ELF-1 (cell line): Measurements from ENCODE around the gene ATRX.
A peak's percentile ranks its signal among the peaks of the same experiment; 100 is the strongest.
"Not testable (repeated sequence)": the region's sequence is repeated elsewhere in the genome, so short reads cannot be mapped to it uniquely, and the experiment has no call there.

Experiments used
- DNase-seq: peaks from one replicate; pipeline ENCODE4 v3.0.0-alpha.2; 2016; ENCODE audit warnings: low read depth, low spot score

The ATRX gene, protein sequence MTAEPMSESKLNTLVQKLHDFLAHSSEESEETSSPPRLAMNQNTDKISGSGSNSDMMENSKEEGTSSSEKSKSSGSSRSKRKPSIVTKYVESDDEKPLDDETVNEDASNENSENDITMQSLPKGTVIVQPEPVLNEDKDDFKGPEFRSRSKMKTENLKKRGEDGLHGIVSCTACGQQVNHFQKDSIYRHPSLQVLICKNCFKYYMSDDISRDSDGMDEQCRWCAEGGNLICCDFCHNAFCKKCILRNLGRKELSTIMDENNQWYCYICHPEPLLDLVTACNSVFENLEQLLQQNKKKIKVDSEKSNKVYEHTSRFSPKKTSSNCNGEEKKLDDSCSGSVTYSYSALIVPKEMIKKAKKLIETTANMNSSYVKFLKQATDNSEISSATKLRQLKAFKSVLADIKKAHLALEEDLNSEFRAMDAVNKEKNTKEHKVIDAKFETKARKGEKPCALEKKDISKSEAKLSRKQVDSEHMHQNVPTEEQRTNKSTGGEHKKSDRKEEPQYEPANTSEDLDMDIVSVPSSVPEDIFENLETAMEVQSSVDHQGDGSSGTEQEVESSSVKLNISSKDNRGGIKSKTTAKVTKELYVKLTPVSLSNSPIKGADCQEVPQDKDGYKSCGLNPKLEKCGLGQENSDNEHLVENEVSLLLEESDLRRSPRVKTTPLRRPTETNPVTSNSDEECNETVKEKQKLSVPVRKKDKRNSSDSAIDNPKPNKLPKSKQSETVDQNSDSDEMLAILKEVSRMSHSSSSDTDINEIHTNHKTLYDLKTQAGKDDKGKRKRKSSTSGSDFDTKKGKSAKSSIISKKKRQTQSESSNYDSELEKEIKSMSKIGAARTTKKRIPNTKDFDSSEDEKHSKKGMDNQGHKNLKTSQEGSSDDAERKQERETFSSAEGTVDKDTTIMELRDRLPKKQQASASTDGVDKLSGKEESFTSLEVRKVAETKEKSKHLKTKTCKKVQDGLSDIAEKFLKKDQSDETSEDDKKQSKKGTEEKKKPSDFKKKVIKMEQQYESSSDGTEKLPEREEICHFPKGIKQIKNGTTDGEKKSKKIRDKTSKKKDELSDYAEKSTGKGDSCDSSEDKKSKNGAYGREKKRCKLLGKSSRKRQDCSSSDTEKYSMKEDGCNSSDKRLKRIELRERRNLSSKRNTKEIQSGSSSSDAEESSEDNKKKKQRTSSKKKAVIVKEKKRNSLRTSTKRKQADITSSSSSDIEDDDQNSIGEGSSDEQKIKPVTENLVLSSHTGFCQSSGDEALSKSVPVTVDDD (N-terminal part only)

DNA sequence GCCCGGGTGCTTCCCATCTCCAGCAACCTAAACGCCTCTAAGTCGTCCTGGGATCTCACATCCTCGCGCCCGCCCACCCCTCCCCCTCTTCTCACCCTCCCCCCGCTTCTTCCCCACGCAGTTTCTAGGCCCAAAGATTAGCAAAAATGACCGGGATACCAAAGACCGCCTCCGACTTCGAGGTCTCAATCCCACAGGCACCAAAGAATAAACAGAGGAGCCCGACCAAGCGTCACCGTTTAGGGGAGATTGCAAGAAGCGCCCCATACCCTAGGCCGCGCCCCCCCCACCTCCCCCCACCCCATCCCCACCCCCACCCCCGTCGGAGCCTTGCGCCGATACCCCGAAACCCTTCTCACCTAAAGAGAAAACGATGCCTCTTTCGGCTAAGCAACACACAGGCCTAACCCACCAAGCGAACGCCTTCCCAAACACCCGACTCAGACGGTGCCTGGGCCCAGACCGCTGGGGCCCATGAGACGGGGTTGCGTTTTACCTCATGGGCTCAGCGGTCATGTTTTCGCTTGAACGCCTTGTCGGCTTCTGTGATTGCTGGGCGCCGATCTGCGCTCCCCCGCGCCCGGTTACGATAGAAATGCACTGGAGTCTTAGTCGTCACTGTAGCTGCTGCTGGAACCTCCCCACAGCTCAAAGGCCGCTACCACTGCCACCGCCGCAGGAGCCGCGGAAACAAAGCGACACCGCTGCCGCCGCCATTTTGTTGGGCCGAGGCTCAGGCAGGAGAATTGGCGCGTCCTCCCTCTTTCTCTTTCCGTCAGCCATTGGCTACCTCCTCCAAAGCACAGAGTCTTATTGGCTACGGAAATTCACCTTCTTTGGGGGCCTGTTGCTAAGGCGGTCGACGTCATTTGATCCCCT lies at the start of gene ATRX:
Gene ATRX (minus strand): TSS at position 731 of the 879 bp plus-strand sequence. CDS start 215 bp downstream, at position 516.
- DNase-seq, result peak; percentile 93

DNA sequence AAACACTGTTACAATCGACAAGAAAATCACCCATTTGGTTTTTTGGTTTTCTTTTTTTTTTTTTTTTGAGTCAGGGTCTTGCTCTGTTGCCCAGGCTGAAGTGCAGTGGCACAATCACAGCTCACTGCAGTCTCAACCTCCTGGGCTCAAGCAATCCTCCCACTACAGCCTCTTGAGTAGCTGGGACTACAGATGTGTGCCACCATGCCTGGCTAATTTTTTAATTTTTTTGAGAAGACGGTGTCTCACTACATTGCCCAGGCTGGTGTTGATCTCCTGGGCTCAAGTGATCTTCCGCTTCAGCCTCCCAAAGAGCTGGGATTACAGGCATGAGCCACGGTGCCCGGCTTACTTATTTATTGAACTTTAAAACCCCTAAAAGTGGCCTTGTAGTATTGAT lies 45.5 kb upstream of the ATRX start:
- DNase-seq, result not testable (repeated sequence)

DNA sequence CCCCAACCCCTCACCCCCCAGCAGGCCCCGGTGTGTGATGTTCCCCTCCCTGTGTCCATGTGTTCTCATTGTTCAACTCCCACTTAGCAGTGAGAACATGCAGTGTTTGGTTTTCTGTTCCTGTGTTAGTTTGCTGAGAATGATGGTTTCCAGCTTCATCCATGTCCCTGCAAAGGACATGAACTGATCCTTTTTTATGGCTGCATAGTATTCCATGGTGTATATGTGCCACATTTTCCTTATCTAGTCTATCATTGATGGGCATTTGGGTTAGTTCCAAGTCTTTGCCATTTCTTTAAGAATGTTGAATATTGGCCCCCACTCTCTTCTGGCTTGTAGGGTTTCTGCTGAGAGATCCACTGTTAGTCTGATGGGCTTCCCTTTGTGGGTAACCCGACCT lies 36.0 kb upstream of the ATRX start:
- DNase-seq, result not testable (repeated sequence)

DNA sequence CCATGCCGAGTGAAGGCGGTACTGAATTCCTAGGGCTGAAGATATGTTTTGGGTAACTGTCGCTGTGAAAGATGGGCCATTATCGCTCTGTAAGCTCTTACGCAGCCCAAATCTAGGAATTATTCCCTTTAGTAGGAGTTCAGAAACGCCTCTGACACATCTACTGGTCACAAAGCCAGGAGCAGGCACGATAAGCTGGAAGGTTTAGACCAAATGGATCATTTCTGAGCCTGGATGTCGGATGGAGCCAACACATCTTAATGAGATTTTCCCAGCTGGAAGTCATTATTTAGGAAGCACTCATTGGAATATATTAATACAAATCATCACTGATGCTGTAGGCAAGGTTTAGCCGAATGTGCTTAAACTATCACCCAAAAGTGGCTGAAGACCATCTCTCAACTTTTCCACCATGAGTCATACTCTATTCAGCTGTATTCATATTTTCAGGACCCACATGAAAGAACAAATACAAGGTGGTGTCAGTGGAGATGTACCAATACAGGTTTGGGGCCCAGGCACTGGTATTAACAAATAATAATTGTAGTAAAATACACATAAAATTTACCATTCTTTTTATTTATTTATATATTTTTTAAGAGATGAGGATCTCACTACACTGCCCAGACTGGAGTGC lies 34.2 kb upstream of the ATRX start:
- no peak for DNase-seq

DNA sequence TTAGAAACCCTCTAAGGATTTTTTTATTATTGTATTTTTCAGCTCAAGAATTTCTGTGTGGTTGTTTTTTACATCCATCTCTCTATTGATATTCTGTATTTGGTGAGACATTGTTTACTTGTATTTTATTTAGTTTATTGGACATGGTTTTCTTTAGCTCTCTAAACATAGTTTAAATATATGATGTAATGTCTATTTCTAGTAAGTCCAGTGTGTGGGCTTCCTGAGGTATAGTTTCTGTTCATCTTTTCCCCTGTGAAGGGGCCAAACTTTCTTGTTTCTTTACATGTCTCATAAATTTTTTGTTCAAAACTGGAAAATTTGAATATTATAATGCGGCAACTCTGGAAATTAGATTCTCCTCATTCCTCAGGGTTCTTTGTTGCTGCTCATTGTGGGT lies 28.2 kb upstream of the ATRX start:
- DNase-seq, result no peak

DNA sequence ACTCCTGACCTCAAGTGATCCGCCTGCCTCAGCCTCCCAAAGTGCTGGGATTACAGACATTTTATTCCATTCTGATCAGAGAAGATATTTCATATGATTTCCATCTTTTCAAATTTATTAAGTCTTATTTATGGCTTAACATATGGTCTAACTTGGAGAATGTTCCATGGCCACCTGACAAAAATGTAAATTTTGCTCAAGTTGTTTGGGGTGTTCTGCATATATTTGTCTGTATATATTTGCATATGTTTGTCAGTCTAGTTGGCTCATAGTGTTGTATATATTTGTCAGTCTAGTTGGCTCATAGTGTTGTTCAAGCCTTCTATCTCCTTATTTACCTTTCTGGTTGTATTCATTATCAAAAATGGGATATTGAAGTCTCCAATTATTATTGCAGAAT lies 16.2 kb upstream of the ATRX start:
- no peak for DNase-seq

DNA sequence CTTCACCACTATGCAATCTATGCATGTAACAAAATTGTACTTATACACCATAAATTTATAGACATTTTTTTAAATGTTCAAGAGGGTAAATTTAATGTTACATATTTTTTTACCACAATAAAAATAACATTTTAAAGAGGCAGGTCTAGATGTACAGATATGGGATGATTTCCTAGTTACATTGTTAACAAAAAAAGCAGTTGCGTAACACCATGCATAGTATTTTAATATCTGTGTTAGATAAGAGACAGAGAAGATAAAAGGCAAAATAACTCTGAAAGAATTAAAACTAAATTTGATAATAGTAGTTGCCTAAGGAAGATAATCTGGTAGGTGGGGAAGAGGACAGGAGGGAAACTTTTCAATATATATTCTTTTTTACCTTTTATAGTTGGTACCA lies 9.1 kb upstream of the ATRX start:
- no peak for DNase-seq

DNA sequence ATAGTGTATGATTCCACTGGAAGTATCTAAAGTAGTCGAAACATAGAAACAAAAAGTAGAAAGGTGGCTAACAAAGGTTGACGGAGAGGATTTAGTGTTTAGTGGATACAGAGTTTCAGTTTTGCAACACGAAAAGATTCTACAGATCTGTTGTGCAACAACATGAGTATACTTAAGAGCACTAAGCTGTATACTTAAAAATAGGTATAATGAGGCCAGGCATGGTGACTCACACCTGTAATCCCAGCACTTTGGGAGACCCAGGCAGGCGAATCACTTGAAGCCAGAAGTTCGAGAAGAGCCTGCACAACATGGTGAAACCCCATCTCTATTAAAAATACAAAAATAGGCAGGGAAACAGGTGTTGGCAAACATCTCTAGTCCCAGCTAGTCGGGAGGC lies 7.9 kb upstream of the ATRX start:
- DNase-seq, result no peak

DNA sequence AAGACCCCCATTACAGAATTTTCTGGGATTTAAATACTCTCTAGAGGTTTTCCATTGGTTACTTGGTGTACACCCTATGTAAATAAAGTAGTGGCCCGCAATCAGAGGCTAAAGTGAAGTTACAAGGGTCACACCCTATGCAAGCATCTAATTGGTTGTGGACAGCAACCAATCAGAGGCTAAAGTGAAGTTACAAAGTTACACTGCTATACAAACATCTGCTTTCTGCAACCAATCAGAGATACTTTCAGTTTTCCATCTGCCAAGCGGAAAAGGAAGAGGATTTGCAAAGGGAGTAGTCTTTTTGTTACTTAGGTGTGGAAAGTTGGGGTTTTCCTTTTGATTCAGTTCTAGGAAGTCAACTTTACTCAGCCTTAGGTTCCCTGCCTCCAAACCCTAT lies 2.0 kb upstream of the ATRX start:
- no peak for DNase-seq

DNA sequence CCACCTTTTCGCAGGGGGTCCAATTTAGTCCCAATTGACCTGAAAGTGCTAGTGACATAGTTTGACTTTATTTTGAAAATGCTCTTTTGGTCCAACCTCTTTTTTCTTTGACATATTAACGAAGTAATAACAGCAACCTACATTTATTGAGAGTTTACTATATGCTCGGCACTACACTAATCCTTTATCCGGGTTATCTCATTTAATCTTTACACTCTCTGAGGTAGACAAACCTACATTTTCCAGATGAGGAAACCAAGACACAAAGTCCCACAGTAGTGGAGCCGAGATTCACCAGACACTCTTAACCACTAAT lies 307 bp upstream of the ATRX start:
- no peak for DNase-seq

DNA sequence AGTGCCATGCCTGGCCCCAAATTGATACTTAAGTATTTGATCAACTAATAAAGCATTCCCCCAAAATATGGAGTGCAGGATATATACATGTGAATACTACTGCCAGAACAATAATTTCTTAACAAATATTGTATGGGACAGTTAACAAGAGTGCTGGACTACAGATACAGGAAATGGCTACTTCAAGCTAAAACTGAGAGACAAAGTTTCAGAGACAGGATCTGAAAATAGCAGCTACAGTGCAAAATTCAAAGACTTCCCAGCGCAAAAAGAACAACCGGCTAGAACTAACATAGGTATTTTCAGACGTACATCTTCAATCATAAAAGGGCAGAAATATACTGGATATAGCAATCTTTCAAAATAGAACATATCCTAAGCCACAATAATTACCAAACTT lies 6.3 kb downstream of the ATRX start:
- DNase-seq, result no peak

DNA sequence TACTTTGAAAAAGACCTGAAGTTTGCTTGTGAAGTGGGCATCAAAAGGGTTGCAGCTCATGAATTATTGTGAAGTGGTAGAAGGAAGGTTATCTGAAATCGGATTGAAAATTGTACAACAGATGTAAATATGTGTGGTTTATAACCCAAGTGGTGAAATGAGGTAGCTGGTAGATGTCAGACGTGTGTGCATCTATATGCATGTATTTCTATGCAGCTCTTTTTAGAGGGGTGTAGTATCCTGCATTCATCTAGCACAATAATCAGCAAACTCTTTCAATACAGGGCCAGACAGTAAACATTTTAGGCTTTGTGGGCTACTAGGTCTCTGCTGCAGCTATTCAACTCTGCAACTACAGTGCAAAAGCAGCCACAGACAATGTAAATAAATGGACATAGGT lies 9.4 kb downstream of the ATRX start:
- DNase-seq, result no peak

DNA sequence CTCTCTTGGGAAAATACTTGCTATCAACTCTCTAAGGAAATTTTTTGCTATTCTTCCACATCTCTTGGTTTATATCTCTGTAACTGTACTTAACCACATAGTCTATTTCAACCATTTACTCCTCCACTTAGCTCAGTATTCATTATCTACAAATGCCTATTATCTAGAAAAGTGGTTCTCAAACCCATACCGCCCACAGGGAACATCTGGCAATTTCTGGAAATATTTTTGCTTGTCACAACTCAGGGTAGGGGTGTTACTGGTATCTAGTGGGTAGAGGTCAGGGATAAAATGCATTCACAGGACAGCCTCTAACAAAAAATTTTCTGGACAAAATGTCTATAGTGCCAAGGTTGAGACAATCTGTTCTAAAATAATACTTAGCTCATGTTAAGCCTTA lies 14.4 kb downstream of the ATRX start:
- no peak for DNase-seq

DNA sequence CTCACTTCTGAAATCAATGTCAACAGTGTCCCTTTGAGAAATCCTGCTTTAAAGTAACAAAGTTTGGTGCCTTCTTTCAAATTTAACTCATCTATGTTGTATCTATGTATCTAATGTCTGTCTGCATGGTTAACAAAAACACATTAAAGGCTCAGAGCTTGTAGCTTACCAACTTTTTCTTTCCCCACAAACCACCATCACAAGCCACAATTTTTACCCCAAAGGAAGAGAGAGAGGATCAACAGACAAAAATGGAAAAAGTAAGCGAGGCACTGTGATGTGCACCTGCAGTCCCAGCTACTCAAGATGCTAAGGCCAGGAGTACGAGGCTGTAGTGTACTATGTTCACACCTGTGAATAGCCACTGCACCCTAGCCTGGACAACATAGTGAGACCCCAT lies 17.2 kb downstream of the ATRX start:
- DNase-seq, result no peak

DNA sequence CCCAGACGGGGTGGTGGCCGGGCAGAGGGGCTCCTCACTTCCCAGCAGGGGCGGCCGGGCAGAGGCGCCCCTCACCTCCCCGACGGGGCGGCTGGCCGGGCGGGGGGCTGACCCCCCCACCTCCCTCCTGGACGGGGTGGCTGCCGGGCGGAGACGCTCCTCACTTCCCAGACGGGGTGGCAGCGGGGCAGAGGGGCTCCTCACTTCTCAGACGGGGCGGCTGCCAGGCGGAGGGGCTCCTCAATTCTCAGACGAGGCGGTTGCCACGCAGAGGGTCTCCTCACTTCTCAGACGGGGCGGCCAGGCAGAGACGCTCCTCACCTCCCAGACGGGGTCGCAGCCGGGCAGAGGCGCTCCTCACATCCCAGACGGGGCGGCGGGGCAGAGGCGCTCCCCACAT lies 19.8 kb downstream of the ATRX start:
- not testable (repeated sequence) for DNase-seq

DNA sequence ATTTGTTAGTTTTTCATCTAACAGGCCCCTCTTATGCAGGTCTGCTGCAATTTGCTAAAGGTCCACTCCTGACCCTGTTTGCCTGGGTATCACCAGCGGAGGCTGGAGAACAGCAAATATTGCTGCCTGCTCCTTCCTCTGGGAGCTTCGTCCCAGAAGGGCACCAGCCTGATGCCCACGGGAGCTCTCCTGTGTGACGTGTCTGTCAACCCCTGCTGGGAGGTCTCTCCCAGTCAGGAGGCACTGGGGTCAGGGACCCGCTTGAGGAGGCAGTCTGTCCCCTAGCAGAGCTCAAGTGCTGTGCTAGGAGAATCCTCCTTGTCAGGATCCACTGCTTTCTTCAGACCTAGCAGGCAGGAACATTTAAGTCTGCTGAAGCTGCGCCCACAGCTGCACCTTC lies 30.5 kb downstream of the ATRX start:
- DNase-seq, result no peak

DNA sequence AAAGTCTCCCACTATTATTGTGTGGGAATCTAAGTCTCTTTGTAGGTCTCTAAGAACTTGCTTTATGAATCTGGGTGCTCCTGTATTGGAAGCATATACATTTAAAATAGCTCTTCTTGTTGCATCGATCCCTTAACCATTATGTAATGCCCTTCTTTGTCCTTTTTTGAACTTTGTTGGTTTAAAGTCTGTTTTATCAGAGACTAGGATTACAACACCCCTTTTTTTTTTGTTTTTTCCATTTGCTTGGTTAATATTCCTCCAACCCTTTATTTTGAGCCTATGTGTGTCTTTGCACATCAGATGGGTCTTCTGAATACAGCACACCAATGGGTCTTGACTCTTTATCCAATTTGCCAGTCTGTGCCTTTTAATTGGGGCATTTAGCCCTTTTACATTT lies 32.1 kb downstream of the ATRX start:
- DNase-seq, result not testable (repeated sequence)

DNA sequence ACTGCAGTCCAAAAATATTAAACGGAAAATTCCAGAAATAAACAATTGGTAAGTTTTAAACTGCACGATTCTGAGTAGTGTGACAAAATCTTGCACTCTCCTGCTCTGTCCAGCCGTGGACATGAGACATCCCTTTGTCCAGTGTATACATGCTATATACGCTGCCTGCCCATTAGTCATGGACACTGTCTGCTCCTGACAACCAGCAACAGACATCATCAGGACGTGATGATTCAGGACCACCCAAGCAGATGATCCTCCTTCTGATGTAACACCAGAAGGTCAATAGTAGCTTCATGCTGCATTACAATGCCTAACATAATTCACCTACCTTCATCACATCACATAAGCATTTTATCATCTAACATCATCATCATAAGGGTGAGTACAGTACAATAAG lies 36.3 kb downstream of the ATRX start:
- DNase-seq, result no peak

DNA sequence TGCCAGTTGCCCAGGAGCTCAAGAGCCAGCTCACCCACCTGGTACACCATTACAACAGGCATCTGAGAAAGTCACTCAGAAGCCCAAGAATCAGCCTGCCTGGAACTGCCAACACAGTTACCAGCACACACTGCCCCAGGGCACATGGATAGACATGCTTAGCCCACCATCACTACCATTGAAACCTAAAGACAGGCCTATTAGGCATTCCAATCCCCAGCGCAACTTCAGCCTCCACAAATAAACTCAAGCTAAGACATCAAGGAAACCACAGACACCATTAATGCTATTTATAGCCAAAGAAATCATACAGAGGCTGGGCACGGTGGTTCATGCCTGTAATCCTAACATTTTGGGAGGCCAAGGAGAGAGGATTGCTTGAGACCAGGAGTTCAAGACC lies 42.3 kb downstream of the ATRX start:
- peak; percentile 72 for DNase-seq

DNA sequence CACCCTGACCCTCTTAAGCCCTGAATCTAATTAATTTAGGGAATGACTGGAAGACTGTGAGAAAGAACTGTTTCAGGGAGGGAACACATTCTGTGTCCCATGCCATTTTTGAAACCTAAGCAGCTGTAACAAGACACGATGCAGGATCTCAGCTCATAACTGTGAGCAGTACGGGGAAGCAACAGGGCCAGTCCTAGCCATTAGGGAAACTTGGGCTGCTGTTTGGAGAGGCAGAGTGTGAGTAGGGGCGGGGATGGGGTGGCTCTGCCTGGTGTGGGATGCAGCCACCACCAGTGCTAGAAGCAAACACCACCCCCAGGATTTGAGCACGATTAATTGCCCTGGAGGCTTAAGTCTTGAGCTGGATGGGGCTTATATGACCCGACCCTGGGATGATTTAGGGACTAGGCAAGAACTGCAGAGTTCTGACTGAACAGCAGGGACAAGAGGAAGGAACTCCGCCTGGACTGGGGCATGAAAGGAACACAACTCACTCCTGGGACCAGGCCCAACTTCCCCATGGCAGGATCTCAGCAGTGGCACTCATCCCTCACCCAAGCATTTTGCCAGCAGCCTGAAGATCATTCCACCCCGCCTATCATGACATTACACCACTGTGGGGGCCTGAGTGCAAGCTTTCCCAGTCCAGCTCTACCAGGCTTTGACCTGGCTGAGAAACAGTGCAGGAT lies 43.1 kb downstream of the ATRX start:
- peak; percentile 25 for DNase-seq
